Measurements from ENCODE around the gene CHPF. TPM values are rescaled to one million over a fixed set of nuclear protein-coding genes. Genes with fewer than 3 reads are reported as not detected.

CHPF gene
- total and polyA plus RNA-seq, 10 of the 15 experiments (the other 5 are each of a cell fraction or from before 2014, with no cell fraction given) = 0.09 to 17.4 (median 8.3) TPM; not detected in 1

GRCh38 chr2:219569635-219570034 lies 26.0 kb upstream of the CHPF start:
- H3K27me3 ChIP-seq (replicated peaks in 1 of 2; ENCODE audit: control insufficient read depth in 2 of 2, insufficient read depth in 2 of 2, low read length in 1 of 2) = peaks cover 2 to 5% of the 10 kb centered on the region in 2 experiments; a peak in 3 of 4 replicates
- SMC1A ChIA-PET (ENCODE audit: uncharacterized antibody, unreplicated experiment) = no interaction called here
- ATAC-seq (no peak), FAIRE-seq (no peak), DNase-seq (ENCODE audit: low read depth, low spot score) (no peak)
- H3K4me2 ChIP-seq (ENCODE audit: control insufficient read depth, insufficient read depth) = no peak overlapping the region
- CTCF ChIA-PET = no interaction called here
- WGBS (ENCODE audit: insufficient coverage, insufficient replicate concordance, low lambda C conversion rate, missing lambda C conversion rate) = 58% methylated on average over 6 of the region's 6 CpGs
- no peaks in the 10 kb centered on the region for H3K4me1 ChIP-seq (ENCODE audit: control insufficient read depth, insufficient read depth, low read length)
- H3K27ac ChIP-seq (ENCODE audit: control insufficient read depth, insufficient read depth) = no peak overlapping the region
- H3K36me3 ChIP-seq (ENCODE audit: control insufficient read depth in 2 of 2, insufficient read depth in 2 of 2, low read length in 1 of 2) = no peaks in the 10 kb centered on the region
- BruUV-seq (replicated peaks) = no TSS peak
- H3K9ac ChIP-seq (ENCODE audit: control insufficient read depth, insufficient read depth, low read length) = no peak overlapping the region
- no peaks in the 10 kb centered on the region for H4K20me1 ChIP-seq (ENCODE audit: control insufficient read depth, insufficient read depth)
- TF ChIP-seq ETV6 (conservative IDR thresholded peaks at IDR 0.05 in 1 of 2, IDR thresholded peaks at IDR 0.05 in 1 of 2; ENCODE audit: borderline replicate concordance in 1 of 2, low read depth in 1 of 2) (no peak), IRF4 (IDR thresholded peaks at IDR 0.05; ENCODE audit: low read depth, low read length) (no peak), BCLAF1 (IDR thresholded peaks at IDR 0.05) (no peak), MYB (IDR thresholded peaks at IDR 0.05; ENCODE audit: borderline replicate concordance, low read depth, low read length) (no peak)
- in situ Hi-C loops (cut with MboI) (no loop called here), intact Hi-C loops (cut with micrococcal nuclease; ENCODE audit: unreplicated experiment) (no loop called here)
- H2AFZ ChIP-seq (ENCODE audit: control insufficient read depth, low read depth, low read length) = no peak overlapping the region
- POLR2A ChIA-PET = no interaction called here
- RAD21 ChIA-PET (ENCODE audit: unreplicated experiment) = no interaction called here
- no peaks in the 10 kb centered on the region for H3K79me2 ChIP-seq (ENCODE audit: control insufficient read depth, insufficient read depth, low read length)
- H3K9me3 ChIP-seq (replicated peaks; ENCODE audit: control insufficient read depth, insufficient read depth, low read length) = no peaks in the 10 kb centered on the region
- no peak overlapping the region for H3K4me3 ChIP-seq

GRCh38 chr2:219569041-219569440 lies 25.4 kb upstream of the CHPF start:
- SMC1A ChIA-PET (ENCODE audit: uncharacterized antibody, unreplicated experiment) = no interaction called here
- Histone ChIP-seq H2AFZ (ENCODE audit: control insufficient read depth, low read depth, low read length) (no peak overlapping the region), H3K4me2 (ENCODE audit: control insufficient read depth, insufficient read depth) (no peak overlapping the region), H3K4me3 (no peak overlapping the region), H3K27ac (ENCODE audit: control insufficient read depth, insufficient read depth) (no peak overlapping the region), H3K9ac (ENCODE audit: control insufficient read depth, insufficient read depth, low read length) (no peak overlapping the region), H3K4me1 (ENCODE audit: control insufficient read depth, insufficient read depth, low read length) (no peaks in the 10 kb centered on the region), H4K20me1 (ENCODE audit: control insufficient read depth, insufficient read depth) (no peaks in the 10 kb centered on the region), H3K36me3 (ENCODE audit: control insufficient read depth in 2 of 2, insufficient read depth in 2 of 2, low read length in 1 of 2) (no peaks in the 10 kb centered on the region), H3K79me2 (ENCODE audit: control insufficient read depth, insufficient read depth, low read length) (no peaks in the 10 kb centered on the region), H3K9me3 (replicated peaks; ENCODE audit: control insufficient read depth, insufficient read depth, low read length) (no peaks in the 10 kb centered on the region), H3K27me3 (replicated peaks in 1 of 2; ENCODE audit: control insufficient read depth in 2 of 2, insufficient read depth in 2 of 2, low read length in 1 of 2) (peaks cover 2 to 5% of the 10 kb centered on the region in 2 experiments; a peak in 3 of 4 replicates)
- intact Hi-C loops (cut with micrococcal nuclease; ENCODE audit: unreplicated experiment) = no loop called here
- no peak for ATAC-seq
- in situ Hi-C loops (cut with MboI) = no loop called here
- CTCF ChIA-PET = interaction anchor here (0.6 kb wide), 1 partner anchor 184 kb away, joined by 3 read pairs; no protein-coding TSS in a partner anchor
- no peak for FAIRE-seq
- BruUV-seq (replicated peaks) = no TSS peak
- RAD21 ChIA-PET (ENCODE audit: unreplicated experiment) = no interaction called here
- DNase-seq (ENCODE audit: low read depth, low spot score) = no peak
- WGBS (ENCODE audit: insufficient coverage, insufficient replicate concordance, low lambda C conversion rate, missing lambda C conversion rate) = 33% methylated on average over 6 of the region's 6 CpGs
- POLR2A ChIA-PET = no interaction called here
- TF ChIP-seq IKZF1 (conservative IDR thresholded peaks at IDR 0.05) = no peak
- TF ChIP-seq, protein P1, sequence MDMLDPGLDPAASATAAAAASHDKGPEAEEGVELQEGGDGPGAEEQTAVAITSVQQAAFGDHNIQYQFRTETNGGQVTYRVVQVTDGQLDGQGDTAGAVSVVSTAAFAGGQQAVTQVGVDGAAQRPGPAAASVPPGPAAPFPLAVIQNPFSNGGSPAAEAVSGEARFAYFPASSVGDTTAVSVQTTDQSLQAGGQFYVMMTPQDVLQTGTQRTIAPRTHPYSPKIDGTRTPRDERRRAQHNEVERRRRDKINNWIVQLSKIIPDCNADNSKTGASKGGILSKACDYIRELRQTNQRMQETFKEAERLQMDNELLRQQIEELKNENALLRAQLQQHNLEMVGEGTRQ (IDR thresholded peaks at IDR 0.05; ENCODE audit: borderline replicate concordance, low read depth, low read length) = no peak
- TF ChIP-seq, protein P2, sequence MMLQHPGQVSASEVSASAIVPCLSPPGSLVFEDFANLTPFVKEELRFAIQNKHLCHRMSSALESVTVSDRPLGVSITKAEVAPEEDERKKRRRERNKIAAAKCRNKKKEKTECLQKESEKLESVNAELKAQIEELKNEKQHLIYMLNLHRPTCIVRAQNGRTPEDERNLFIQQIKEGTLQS (IDR thresholded peaks at IDR 0.05; ENCODE audit: borderline replicate concordance, extremely low read depth, low read depth, low read length) = no peak
- no peak for TF ChIP-seq ZBTB40 (IDR thresholded peaks at IDR 0.05; ENCODE audit: borderline replicate concordance)

All from GM12878 (cell line).